ENCODE data around the gene NDUFS4.

The NDUFS4 gene

GRCh38 chr5:53542926-53543325, 17.5 kb upstream of the NDUFS4 start:
- no peak overlapping the region for H3K27ac ChIP-seq (replicated peaks)

DNA sequence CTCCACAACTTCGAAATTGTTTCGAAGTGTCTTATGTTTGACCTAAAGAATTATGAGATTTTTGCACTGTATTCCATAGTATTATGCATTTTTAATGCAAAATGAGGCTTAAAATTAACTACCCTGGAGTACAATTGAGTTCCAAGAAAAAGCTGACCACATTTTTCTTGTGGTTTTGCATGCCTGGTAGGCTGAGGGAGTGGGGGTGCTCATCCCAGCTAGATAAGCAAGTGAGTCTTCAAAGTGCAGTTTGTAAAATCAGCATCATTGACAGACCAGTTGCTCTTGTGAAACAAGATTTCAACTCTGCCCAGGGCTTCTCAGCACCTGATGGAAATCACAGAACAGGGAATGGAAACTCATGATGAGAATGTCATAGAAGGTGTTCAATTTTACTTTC, 17.0 kb upstream of the NDUFS4 start:
- TF ChIP-seq, protein P1, sequence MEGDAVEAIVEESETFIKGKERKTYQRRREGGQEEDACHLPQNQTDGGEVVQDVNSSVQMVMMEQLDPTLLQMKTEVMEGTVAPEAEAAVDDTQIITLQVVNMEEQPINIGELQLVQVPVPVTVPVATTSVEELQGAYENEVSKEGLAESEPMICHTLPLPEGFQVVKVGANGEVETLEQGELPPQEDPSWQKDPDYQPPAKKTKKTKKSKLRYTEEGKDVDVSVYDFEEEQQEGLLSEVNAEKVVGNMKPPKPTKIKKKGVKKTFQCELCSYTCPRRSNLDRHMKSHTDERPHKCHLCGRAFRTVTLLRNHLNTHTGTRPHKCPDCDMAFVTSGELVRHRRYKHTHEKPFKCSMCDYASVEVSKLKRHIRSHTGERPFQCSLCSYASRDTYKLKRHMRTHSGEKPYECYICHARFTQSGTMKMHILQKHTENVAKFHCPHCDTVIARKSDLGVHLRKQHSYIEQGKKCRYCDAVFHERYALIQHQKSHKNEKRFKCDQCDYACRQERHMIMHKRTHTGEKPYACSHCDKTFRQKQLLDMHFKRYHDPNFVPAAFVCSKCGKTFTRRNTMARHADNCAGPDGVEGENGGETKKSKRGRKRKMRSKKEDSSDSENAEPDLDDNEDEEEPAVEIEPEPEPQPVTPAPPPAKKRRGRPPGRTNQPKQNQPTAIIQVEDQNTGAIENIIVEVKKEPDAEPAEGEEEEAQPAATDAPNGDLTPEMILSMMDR (IDR thresholded peaks at IDR 0.05; ENCODE audit: insufficient read depth, low read length) = no peak
- no peak for TF ChIP-seq POLR2AphosphoS5 (IDR thresholded peaks at IDR 0.05; ENCODE audit: low read depth)
- TF ChIP-seq, protein P2, sequence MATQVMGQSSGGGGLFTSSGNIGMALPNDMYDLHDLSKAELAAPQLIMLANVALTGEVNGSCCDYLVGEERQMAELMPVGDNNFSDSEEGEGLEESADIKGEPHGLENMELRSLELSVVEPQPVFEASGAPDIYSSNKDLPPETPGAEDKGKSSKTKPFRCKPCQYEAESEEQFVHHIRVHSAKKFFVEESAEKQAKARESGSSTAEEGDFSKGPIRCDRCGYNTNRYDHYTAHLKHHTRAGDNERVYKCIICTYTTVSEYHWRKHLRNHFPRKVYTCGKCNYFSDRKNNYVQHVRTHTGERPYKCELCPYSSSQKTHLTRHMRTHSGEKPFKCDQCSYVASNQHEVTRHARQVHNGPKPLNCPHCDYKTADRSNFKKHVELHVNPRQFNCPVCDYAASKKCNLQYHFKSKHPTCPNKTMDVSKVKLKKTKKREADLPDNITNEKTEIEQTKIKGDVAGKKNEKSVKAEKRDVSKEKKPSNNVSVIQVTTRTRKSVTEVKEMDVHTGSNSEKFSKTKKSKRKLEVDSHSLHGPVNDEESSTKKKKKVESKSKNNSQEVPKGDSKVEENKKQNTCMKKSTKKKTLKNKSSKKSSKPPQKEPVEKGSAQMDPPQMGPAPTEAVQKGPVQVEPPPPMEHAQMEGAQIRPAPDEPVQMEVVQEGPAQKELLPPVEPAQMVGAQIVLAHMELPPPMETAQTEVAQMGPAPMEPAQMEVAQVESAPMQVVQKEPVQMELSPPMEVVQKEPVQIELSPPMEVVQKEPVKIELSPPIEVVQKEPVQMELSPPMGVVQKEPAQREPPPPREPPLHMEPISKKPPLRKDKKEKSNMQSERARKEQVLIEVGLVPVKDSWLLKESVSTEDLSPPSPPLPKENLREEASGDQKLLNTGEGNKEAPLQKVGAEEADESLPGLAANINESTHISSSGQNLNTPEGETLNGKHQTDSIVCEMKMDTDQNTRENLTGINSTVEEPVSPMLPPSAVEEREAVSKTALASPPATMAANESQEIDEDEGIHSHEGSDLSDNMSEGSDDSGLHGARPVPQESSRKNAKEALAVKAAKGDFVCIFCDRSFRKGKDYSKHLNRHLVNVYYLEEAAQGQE (IDR thresholded peaks at IDR 0.05; ENCODE audit: insufficient replicate concordance, low read depth) = no peak
- TF ChIP-seq GABPA (IDR thresholded peaks at IDR 0.05; ENCODE audit: low read depth) = no peak
- no peak for TF ChIP-seq SPI1 (IDR thresholded peaks at IDR 0.05; ENCODE audit: borderline replicate concordance, low read depth)
- Histone ChIP-seq H3K4me3 (replicated peaks; ENCODE audit: insufficient read depth, low read length) (no peak overlapping the region), H3K27ac (replicated peaks) (no peak overlapping the region), H3K27me3 (ENCODE audit: insufficient read depth, poor library complexity, severe bottlenecking) (no peaks in the 10 kb centered on the region)
- DNase-seq (ENCODE audit: low read depth in 1 of 2, low spot score in 1 of 2) = no peak

More at GRCh38 chr5:53542926-53543325, 17.5 kb upstream of the NDUFS4 start:
- TF ChIP-seq POLR2AphosphoS5 (IDR thresholded peaks at IDR 0.05; ENCODE audit: low read depth) (no peak), SPI1 (IDR thresholded peaks at IDR 0.05; ENCODE audit: borderline replicate concordance, low read depth) (no peak), GABPA (IDR thresholded peaks at IDR 0.05; ENCODE audit: low read depth) (no peak)
- TF ChIP-seq, protein P2 (IDR thresholded peaks at IDR 0.05; ENCODE audit: insufficient replicate concordance, low read depth) = no peak
- TF ChIP-seq, protein P1 (IDR thresholded peaks at IDR 0.05; ENCODE audit: insufficient read depth, low read length) = no peak
- H3K27me3 ChIP-seq (ENCODE audit: insufficient read depth, poor library complexity, severe bottlenecking) = no peaks in the 10 kb centered on the region
- H3K4me3 ChIP-seq (replicated peaks; ENCODE audit: insufficient read depth, low read length) = no peak overlapping the region
- no peak for DNase-seq (ENCODE audit: low read depth in 1 of 2, low spot score in 1 of 2)

DNA sequence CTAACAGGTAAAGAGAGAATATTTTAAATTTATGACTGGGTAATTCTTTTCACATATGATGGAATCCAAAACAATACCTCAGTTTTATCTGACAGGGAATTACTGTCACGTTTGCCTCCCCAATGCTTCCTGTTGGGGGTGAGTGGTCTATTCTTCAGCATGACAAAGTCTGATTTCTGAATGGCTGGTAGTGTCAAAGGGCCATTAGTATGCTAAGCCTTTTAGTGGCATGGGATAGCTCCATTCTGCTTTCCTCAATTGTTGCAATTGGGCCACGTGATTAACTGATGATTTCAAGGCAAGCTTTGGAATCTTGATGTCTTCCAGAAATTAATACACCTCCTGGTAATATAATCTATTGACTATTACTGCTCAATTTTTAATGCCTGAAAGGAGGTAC, 14.7 kb upstream of the NDUFS4 start:
- TF ChIP-seq SPI1 (IDR thresholded peaks at IDR 0.05; ENCODE audit: borderline replicate concordance, low read depth) (no peak), GABPA (IDR thresholded peaks at IDR 0.05; ENCODE audit: low read depth) (no peak), POLR2AphosphoS5 (IDR thresholded peaks at IDR 0.05; ENCODE audit: low read depth) (no peak)
- TF ChIP-seq, protein P2 (IDR thresholded peaks at IDR 0.05; ENCODE audit: insufficient replicate concordance, low read depth) = no peak
- TF ChIP-seq, protein P1 (IDR thresholded peaks at IDR 0.05; ENCODE audit: insufficient read depth, low read length) = no peak
- DNase-seq (ENCODE audit: low read depth in 1 of 2, low spot score in 1 of 2) = no peak
- Histone ChIP-seq H3K27me3 (ENCODE audit: insufficient read depth, poor library complexity, severe bottlenecking) (no peaks in the 10 kb centered on the region), H3K4me3 (replicated peaks; ENCODE audit: insufficient read depth, low read length) (no peak overlapping the region), H3K27ac (replicated peaks) (no peak overlapping the region)

Data from HL-60 (cell line).